Suppressor macrophage treated with lipopolysaccharide for 1 hour (primary cell): ENCODE results near the gene ALDH1L1.
"Not testable (repeated sequence)": the region's sequence is repeated elsewhere in the genome, so short reads cannot be mapped to it uniquely, and the experiment has no call there.

Experiments used
- DNase-seq, 3 donors: peaks; one replicate each; pipeline ENCODE4 v3.0.0-alpha.2; 2020 to 2022

Gene ALDH1L1

DNA sequence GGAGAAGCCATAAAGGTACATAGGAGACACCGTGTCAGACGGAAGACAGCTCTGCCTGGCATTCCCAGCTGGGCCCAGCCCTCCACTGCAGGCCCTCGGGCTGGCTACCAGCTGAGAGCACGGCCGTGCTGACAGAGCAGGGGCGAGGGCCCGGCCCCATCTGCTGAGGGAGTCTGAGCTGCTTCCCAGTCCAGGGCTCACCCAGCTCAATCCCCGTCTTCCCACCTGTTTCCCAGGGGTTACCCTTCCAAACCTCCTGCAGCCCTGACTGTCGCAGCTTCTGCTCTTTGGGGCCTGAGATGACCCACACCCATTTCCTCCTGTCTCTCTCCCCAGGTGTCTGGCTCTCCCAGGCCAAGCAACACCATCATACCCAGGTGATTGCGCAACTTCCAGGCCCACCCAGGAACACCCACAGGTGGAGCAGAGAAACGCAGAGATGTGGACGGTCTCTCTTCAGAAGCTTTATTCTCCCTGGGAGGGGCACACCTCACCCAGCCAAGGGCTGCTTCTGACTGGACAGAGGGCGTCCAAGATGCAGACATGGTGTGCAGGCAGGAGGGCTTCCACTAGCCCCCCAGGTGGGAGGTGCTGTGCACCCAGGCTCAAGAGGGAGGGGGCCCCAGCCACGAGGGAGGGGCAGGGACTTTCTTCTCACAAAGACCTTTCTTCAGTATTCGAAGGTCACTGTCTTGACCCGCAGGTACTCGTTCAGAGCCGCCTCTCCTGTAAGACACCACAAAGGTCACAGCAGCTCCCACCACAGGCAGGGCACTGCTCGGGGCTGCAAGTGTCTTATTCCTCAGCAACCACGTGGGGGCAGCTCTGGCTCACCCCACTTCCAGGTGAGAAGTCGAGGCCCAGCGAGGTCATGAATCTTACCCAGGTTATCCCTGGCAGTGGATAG is 77.0 kb downstream of the ALDH1L1 start:
- DNase-seq = no peak

DNA sequence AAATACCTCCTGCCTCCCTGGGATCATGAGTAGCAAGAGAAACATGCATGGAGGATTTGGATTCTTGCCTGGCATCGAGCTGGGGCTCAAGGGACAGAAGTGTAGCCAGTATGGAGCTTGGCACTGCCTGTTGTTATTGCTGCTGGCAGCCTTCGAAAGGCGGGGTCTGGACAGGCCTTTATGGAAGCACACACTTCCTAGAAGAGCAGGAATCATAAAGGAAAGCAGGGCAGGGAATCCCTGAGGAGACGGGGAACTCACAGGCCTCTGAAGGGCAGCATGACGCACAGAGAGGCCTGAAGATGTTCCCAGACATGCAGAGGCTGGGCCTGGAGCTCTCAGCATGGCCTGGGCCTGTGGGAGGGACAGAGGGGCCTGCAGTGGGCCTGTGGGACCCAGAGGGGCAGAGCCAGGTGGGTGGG is 77.8 kb downstream of the ALDH1L1 start:
- no peak for DNase-seq

DNA sequence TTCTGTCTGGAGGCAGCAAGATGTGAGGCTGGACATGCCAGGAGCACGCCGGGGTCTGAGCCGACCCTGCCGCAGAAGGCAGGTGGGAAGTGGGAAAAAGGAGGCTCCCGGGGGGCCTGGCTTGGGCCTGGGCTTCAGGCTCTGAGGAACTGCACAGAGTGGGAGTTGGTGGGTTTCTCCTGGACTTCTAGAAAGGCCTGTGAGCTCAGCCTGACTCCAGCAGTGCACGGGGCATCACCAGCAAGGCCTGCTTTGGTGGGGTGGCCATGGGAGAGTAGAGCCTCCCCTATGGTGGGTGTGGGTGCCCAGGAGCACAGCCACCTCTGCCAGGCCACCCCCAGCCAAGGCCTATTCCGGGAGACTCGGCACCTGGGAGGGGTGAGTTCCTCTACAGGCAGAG is 78.4 kb downstream of the ALDH1L1 start:
- no peak for DNase-seq

DNA sequence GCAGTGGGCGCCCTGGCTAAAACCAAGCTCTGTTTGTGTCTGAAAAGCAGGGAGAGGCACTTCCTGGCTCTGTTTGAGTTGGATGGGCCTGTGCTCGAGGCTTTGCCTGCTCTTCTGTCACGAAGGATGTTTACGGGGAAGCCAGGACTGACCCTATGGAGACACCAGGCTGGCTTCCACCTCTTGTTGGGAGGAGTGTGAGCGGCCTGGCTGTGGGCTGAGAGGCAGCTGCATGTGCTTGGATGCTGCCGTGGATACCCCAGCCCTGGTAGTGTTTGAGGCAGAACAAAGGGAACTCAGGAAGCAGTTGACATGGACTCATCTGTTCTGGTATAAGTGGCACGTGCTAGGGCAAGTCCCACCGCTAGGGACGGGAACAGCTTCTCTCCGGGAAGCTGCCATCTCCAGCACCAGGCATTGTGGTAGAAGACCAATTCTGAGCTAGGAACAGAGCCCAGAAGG is 78.8 kb downstream of the ALDH1L1 start:
- no peak for DNase-seq

DNA sequence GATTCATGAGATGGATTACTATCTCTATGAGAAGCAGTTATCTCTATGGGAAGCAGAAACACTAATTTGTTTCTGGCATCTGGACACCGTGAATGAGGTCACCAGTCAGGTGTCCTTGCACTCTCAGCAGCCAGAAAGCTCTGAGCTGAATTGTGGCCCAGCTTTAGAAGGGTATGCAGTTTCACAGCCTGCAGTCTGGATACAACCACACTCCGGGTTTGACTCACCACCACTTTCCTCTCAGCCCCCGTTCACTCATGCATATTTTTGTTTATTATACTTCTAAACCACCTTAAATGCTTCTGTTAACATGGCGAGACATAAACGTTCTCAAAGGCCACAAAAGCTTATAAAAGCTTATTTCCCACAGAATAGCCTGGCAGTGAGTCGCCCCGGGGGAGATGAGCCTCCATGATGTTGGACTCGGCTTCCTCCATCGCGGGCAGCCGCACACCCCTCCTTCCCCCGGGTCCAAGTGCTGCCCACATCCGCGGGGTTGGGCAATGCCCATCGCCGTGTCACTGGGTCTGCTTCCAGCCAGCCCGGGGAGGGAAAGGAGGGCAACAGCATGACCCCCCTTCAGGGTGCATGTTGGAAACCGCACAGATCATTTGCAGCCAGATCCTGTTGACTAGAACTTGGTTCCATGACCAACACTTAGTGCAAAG is 79.6 kb downstream of the ALDH1L1 start:
- no peak for DNase-seq

DNA sequence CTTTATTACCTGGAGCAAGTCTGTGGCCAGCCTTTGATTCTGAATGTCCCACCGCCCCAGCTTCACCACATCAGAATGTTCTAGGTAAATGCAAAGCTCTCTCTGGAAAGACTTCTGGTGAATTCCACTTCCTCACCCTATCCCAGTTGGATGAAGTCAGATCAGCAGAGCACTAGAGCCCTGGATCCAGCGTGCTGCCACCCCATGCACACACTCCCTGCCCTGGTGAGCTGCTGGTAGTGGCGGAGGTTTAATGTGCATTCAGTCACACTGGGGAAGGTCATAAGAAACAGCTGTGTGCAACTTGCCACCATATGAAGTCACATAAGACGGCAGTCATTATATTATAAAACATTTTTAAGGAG is 80.1 kb downstream of the ALDH1L1 start:
- no peak for DNase-seq

DNA sequence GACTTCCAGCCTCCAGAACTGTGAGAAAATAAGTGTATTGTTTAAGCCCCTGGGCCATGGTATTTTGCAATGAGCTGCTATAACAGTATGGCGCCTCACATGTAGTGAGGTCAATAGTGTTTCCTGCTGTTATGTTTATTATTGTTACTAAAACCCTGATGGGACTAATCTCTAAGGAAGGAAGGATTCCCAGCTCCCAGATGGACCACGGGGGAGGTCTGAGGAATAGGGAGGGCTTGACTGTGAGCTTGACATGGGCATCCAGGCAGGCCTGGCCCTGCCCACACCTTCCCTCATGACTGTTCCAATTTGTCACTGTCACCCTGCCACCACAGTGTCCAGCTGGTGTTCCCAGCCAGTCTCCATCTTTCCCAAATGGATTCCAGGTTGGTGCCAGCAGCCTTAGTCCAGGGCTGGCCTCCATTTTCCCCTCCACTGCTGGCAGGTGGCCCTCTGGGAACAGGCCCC is 82.0 kb downstream of the ALDH1L1 start:
- no peak for DNase-seq

DNA sequence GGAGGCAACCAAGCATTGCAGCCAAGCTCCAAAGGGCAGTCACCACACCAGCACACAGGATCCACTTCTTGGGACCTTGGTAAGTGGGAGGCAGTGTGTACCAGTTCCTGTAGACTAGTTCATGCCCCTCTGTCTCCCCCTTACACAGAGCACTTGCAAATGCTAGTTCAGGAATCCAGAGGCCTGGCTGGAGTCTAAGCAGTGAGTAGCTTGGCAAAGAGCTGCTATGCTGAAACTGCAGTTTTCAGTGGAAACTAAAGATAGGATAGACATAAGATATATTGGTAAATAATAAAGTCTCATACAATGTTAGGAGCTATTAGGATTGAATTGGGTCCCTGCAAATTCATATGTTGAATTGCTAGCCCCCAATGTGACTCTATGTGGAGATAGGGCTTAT is 82.6 kb downstream of the ALDH1L1 start:
- no peak for DNase-seq

DNA sequence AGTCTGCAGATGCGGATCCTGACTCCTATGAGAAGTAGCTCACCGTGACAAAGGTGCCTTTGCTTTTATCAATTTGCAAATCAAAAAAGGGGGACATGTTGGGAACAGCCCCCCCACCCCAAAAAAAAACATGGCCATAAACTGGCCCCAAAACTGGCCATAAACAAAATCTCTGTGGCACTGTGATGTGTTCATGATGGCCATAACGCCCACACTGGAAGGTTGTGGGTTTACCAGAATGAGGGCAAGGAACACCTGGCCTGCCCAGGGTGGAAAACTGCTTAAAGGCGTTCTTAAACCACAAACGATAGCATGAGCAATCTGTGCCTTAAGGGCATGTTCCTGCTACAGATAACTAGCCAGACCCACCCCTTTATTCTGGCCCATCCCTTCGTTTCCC is 84.1 kb downstream of the ALDH1L1 start:
- DNase-seq = not testable (repeated sequence)

DNA sequence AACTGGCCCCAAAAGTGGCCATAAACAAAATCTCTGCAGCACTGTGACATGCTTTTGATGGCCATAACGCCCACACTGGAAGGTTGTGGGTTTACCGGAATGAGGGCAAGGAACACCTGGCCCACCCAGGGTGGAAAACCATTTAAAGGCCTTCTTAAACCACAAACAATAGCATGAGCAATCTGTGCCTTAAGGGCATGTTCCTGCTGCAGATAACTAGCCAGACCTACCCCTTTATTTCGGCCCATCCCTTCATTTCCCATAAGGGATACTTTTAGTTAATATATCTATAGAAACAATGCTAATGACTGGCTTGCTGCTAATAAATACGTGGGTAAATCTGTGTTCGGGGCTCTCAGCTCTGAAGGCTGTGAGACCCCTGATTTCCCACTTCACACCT is 88.3 kb downstream of the ALDH1L1 start:
- not testable (repeated sequence) for DNase-seq

DNA sequence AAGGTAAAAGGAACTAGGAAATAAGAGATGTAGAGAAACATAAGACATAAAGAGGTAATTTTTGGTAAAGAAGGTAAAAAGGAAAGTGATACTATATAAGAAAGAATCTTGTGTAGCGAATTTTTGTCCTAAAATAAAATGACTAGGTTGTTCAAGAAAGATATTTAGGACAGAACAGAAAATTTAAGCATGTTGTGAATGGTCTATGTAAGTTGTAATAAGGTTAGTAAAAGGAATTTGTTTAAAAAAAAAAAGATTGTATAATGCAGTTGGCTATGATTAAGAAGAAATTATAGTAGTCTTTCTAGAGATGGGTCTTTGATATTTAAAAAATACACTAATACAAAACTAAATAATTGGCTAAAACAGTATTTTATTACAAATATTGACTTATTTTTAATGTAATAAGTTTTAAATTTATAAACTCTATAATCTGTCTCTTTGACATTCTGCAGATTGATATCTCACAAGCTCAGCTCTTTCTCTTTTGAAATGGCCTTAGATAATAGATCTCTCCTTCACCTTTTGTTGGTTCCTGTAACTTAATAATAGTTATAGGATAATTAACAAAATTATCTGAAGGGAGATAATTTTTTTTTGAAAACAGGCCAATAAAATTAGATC is 92.7 kb downstream of the ALDH1L1 start:
- DNase-seq = no peak

DNA sequence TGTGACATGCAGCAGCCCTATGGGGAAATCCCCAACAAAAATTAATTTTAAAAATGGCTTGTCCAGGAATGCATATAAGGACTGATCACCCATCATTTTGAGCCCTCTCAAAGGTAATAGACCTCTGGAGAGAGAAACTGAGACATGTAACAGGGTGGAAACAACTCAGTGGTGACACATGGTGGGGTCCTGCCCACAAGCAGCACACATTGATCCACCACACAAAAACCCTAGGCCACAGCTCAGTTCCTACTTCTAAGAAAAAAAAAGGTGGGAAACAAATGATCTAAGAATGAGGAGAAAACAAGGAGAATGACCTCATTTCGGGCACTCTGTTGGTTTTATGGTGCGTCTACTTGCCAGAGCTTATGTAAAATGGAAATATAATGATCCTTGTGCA is 94.5 kb downstream of the ALDH1L1 start:
- no peak for DNase-seq

DNA sequence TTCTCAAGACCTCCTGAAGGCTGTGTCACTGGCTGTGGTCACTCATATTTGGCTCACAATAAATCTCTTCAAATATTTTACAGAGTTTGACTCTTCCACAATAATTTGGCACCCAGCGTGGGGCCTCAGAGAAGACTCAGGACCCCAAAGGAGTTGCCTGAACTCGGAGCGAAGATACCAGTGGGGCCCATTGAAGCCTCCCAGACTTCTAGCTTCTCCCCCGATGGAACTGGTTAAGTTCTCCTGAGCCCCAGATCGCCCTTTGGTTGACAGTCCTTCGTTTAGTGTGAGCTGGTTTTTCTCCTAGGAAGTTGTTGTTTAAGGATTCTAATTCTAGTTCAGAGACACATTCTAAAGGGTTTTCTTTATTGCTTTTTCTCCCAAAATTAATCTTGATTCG is 95.1 kb downstream of the ALDH1L1 start:
- DNase-seq = no peak

DNA sequence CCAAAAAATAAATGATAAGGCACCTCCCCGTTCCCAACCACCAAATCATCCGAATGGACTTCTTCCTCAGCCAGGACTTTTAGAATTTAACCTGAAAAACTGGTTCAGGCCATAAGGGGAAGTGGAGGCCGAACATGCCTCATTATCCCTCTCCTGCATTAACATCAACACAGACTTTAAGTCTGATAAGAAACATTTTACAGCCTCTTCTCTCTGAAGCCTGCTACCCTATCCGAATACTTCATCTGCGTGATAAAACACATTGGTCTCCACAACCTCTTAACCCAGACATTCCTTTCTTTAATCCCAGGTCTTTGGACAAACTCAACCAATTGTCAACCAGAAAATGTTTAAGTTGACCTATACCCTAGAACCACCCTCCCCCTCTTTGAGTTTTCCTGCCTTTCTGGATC is 95.6 kb downstream of the ALDH1L1 start:
- DNase-seq = no peak

DNA sequence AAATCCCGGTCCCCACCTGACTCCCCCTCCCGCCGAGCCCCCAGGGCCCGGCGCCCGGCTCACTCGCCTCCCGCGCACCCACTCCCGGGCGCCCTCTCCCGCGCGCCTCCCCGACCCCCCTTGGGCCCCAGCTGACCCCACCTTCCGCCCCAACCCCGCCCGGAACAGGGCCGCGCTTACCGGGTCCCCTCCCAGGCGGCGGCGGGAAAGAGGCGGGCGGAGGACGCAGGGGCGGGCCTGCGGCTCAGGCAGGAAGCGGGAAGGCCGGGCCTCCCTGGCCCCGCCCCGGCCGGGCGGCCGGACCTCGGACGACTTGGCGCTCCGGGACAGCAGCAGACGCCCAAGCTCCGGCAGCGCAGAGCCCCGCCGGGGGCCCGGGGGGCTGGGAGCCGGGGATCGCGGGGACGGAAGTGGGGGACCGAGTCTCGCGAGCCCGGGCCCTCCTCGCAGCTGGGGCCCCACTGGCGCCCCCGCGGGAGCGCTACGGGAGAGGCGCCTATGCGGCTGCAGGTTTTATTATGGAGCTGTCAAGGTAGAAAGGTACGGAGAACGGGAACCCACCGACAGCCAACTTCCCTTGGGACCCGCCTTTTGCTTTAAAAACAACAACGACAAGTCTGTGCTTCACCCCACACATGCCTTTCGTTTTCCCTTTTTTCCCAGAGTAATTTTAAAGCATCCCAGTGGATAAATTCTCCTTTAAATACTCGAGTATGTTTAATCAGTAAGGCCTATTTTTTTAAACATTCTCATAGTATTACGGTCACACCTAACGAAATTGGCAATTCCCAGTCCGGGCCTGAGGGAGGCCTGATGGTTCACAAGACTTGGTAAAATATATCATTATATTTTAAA is 96.2 kb downstream of the ALDH1L1 start, which contains the start of gene SLC41A3:
SLC41A3 (minus strand) TSS at position 212 of the 855 bp plus-strand sequence. CDS start 15,905 bp downstream, outside the sequence.
- peak; percentile 82 to 93 (median 87) for DNase-seq

DNA sequence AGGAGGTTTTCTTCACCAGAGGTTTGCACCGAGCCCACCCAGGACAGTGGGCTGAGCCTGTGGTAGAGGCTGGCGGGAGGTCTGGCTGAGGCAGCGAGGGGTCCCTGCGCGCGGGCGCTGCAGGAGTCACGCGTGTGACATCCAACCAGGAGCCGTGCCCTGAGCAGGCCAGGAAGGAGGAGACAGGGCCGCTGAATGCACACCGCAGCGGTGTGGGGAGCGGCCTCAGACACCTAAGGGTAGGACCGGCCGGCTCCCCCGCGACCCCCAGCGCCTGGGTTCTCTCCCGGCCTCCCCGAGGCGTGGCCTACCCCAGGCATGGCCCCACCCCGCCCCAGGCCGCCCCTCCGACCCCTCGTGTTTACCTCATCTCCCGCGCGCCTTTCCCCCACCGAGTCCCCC is 96.9 kb downstream of the ALDH1L1 start:
- DNase-seq = peak in 2 of 3 donors; percentile 10 to 32

DNA sequence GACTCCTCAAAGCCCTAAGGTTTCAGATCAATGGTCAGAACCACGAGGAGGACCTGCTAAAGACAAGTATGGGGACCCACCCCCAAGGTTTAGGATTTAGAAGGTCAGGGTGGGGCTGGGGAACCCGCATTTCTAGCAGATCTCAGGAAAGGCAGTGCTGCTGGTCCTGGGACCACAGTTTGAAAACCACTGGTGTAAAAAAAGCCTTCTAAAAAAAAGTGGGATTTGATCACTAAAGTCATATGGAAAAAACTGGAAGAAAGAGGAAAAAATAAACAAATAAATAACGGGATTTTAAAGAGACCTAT is 97.3 kb downstream of the ALDH1L1 start:
- no peak for DNase-seq

DNA sequence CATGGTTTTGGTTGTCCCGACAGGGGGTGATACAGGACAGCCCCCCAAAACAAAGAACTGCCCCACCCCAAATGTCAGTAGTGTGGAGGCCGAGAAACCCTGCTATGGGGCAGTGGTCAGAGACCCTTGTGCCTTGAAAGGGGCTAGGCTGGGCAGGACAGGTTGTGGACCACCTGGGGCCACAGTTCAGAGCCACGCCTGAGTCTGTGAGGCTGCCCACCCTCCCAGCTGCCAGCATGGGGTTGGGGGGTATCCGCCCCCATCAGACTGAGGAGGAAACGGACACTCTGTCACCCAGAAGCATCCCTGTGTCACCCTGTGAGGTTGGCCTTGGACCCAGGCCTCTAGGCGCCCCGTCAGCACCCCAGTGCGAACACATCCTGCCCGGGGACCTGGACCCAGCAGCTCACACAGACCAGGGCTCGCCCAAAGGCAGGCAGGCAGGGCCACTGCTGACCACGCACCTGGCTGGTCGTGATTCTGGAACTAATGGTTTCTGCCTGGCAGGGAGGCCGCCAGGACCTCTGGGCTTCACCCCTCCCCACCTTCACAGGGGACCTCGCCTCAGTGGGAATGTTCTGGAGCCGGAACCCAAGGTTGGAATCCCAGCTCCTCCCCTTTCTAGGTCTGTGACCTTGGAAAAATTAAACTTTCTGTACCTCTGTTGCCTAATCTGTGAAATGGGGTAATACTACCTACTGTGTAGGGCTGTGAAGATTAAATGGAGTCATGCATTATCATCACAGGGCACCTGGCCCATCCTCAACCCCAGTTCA is 97.8 kb downstream of the ALDH1L1 start:
- no peak for DNase-seq

DNA sequence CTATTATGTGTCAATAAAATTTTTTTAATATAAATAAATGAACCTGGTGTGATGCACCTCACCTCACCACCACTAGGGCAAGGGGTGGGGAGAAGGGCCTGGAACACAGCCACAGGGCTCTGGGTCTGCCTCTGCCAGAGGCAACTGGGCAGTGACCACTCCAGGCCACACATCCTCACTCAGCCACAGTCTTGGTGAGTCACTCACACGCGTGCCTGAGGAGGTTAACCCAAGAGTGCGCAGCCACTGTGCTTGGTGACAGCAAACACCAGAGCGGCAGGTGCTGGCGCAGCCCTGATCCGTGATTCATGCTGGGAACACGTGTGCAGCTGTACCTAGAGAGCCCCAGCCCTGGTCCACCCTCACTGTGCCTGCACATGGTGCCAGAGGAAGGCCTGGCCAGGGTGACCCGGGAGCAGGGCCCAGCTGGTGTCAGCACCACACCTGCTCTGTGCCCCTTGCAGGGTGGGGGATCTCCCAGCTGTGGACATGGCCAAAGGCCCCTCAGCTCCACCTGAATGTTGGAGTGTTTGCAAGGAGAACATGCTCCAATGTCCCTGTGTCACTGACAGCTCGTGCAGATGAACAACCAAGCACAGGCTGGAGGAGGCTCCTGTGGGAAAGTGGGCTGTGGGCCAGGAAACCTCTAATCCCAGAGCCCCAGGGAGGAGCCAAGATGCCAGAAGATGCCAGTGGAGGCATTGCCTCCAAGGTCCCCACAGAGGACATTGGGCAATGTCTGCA is 98.6 kb downstream of the ALDH1L1 start:
- peak; percentile 24 to 44 (median 42) for DNase-seq

DNA sequence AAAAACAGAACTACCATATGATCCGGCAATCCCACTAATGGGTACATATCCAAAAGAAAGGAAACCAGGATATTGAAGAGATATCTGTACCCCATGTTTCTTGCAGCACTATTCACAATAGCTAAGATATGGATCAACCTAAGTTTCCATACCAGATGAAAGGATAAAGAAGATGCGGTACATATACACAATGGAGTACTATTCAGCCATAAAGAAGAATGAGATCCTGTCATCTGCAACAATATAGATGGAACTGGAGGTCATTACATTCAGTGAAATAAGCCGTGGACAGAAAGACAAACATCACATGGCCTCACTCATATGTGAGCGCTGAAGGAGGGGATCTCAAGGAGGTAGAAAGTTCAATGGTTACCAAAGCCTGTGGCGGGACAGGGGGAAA is 99.4 kb downstream of the ALDH1L1 start:
- DNase-seq = no peak

DNA sequence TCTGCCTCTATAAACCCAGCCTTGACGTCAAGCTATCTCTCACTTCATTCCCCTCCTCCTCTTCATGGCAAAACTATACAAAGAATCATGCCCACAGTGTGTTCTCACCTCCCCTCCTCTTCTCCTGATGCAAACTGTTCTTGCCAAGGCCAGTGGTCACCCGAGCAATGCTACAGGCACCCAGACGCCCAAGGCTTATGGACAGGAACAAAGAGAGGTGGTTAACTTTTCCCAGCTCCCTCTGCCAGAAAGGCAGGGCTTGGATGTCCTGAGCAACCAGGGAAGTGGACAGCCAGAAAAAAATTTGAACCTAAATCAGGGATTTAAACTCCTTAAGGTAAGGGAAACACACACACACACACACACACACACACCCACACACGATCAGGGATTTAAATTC is 101.5 kb downstream of the ALDH1L1 start:
- no peak for DNase-seq
